K562 (cell line): Measurements from ENCODE around the gene FGF23. TPM values are rescaled to one million over a fixed set of nuclear protein-coding genes. Genes with fewer than 3 reads are reported as not detected.

Source experiments
- ATAC-seq: fragments of 200-7000 bp; cut with Tn5 transposase; 3 replicates; pipeline ENCODE4 v1.9.1; 2020; ENCODE audit warnings: moderate library complexity
- BruUV-seq: library from RNA; stranded (reverse); fragments of 400-500 nt; replicated peaks from 2 replicates; lab custom pipeline; 2021; lab: Mats Ljungman, UMichigan
- CTCF ChIA-PET: fragments of 300-600 bp; formaldehyde crosslinking; extraction: SDS; loops from one replicate; lab custom pipeline; 2021; ENCODE audit warnings: low intra/inter-chr PET ratio; lab: Yijun Ruan, JAX
- POLR2A ChIA-PET: fragments of 300-600, 350-650 bp; sonication (Branson Sonifier 250); formaldehyde crosslinking; extraction: SDS; loops from one replicate; lab custom pipeline; 2021; ENCODE audit warnings: antibody characterized with exemption, inconsistent platforms; lab: Yijun Ruan, JAX
- DNase-seq, 4 experiments: peaks; one replicate each; pipeline versions ENCODE4 v3.0.0 to v3.0.0-alpha.2; 2011 to 2018; ENCODE audit warnings: low spot score in 3 of 4, mixed read lengths in 3 of 4; ENCODE audit errors: extremely low read depth in 1 of 4
- FAIRE-seq: peaks from 2 replicates; lab custom pipeline; 2011; peaks lifted over from hg19 to GRCh38; lab: Jason Lieb, UNC
- H2AFZ ChIP-seq: 2 replicates; pipeline ENCODE4 v1.6.0; 2011; ENCODE audit warnings: low read depth, low read length, control low read depth, inconsistent platforms
- H3K27ac ChIP-seq: fragments of 200-600 bp; 3 replicates; pipeline ENCODE4 v1.8.0; 2011; ENCODE audit warnings: low read depth, mild to moderate bottlenecking, control low read depth, inconsistent platforms, low read length, moderate library complexity, mixed read lengths; ENCODE audit errors: extremely low read depth
- H3K27me3 ChIP-seq, 2 experiments: fragments of 300-600 bp in 1 of 2; 2 replicates in 1 of 2; 3 replicates in 1 of 2; pipeline versions ENCODE4 v1.6.0 to v1.8.0; 2011; ENCODE audit warnings: inconsistent platforms in 2 of 2, low read length in 2 of 2, mild to moderate bottlenecking in 1 of 2, mixed read lengths in 1 of 2, moderate library complexity in 1 of 2; ENCODE audit not compliant: control insufficient read depth in 2 of 2, insufficient read depth in 2 of 2
- H3K36me3 ChIP-seq: fragments of 300-600 bp; 3 replicates; pipeline ENCODE4 v1.8.0; 2011; ENCODE audit warnings: mild to moderate bottlenecking, low read length, inconsistent platforms; ENCODE audit not compliant: control insufficient read depth, insufficient read depth
- H3K4me1 ChIP-seq, 2 experiments: fragments of 200-600 bp in 1 of 2; replicated peaks in 1 of 2; 2 replicates in 1 of 2; 3 replicates in 1 of 2; pipeline versions ENCODE4 v1.5.1 to v1.8.0; 2011; ENCODE audit warnings: inconsistent platforms in 2 of 2, low read length in 2 of 2, mild to moderate bottlenecking in 1 of 2, mixed read lengths in 1 of 2, moderate library complexity in 1 of 2; ENCODE audit not compliant: control insufficient read depth in 2 of 2, insufficient read depth in 2 of 2
- H3K4me2 ChIP-seq: 2 replicates; pipeline ENCODE4 v1.6.1; 2011; ENCODE audit warnings: low read length, control low read depth, inconsistent platforms, mixed read lengths; ENCODE audit not compliant: insufficient read depth
- H3K4me3 ChIP-seq: fragments of 200-600 bp; sonication (generic), shearing (Covaris generic); 2 replicates; pipeline ENCODE4 v1.5.1; 2016; ENCODE audit warnings: control low read depth, inconsistent platforms
- H3K79me2 ChIP-seq: fragments of 200-600 bp; 3 replicates; pipeline ENCODE4 v1.8.0; 2011; ENCODE audit warnings: low read length, inconsistent platforms; ENCODE audit not compliant: control insufficient read depth, insufficient read depth
- H3K9ac ChIP-seq, 2 experiments: 2 replicates each; pipeline versions ENCODE4 v1.6.0 to v1.6.1; 2011; ENCODE audit warnings: low read depth in 2 of 2, low read length in 2 of 2, control low read depth in 1 of 2, inconsistent platforms in 1 of 2, mild to moderate bottlenecking in 1 of 2, mixed read lengths in 1 of 2; ENCODE audit not compliant: insufficient read depth in 1 of 2
- H3K9me1 ChIP-seq: one replicate; pipeline ENCODE4 v1.6.0; 2011; ENCODE audit warnings: inconsistent platforms, mild to moderate bottlenecking, low read length, moderate library complexity; ENCODE audit not compliant: control insufficient read depth, insufficient read depth
- H3K9me3 ChIP-seq: replicated peaks from 2 replicates; pipeline ENCODE4 v1.5.1; 2011; ENCODE audit warnings: low read depth, low read length, inconsistent platforms; ENCODE audit not compliant: control insufficient read depth, insufficient read depth
- H4K20me1 ChIP-seq: replicated peaks from 2 replicates; pipeline ENCODE4 v1.6.1; 2011; ENCODE audit warnings: low read length, inconsistent platforms, mixed read lengths; ENCODE audit not compliant: control insufficient read depth, insufficient read depth
- ELF2 ChIP-seq: fragments of 250-450 bp; sonication (Bioruptor Pico); IDR thresholded peaks from 2 replicates; pipeline ENCODE4 v1.5.0; 2021; ENCODE audit warnings: mild to moderate bottlenecking
- KLF16 ChIP-seq: IDR thresholded peaks from 2 replicates; pipeline ENCODE4 v1.6.1; 2016; ENCODE audit warnings: antibody characterized with exemption
- MEF2A ChIP-seq: IDR thresholded peaks from 2 replicates; pipeline ENCODE4 v1.6.1; 2011; ENCODE audit warnings: low read depth, mild to moderate bottlenecking, low read length, moderate library complexity; ENCODE audit not compliant: control insufficient read depth
- SNRNP70 ChIP-seq: fragments of 200-400 bp; formaldehyde crosslinking; optimal IDR thresholded peaks from 2 replicates; pipeline ENCODE3; 2017; ENCODE audit warnings: low read depth, low read length
- TCF3 ChIP-seq: sonication (generic); formaldehyde crosslinking; IDR thresholded peaks from 2 replicates; pipeline ENCODE4 v1.4.0; 2020; ENCODE audit warnings: mild to moderate bottlenecking, missing genetic modification reagents
- TCF7L2 ChIP-seq: fragments of 150-350 bp; IDR thresholded peaks from 2 replicates; pipeline ENCODE4 v1.6.1; 2016; ENCODE audit warnings: low read depth, mild to moderate bottlenecking, low read length, moderate library complexity
- TRIM28 ChIP-seq: fragments of 450-650 bp; IDR thresholded peaks from 2 replicates; pipeline ENCODE4 v1.6.1; 2017
- ZFX ChIP-seq: sonication (generic); formaldehyde crosslinking; IDR thresholded peaks from 2 replicates; pipeline ENCODE4 v1.8.0; 2022; ENCODE audit warnings: mild to moderate bottlenecking, missing genetic modification reagents, moderate library complexity
- ZNF324 ChIP-seq: fragments of 250-450 bp; sonication (Bioruptor Pico); IDR thresholded peaks from 2 replicates; pipeline ENCODE4 v1.4.0; 2020; ENCODE audit warnings: mild to moderate bottlenecking
- WGBS: fragments of 100-300 bp; shearing (Covaris generic); methylation state at CpG from one replicate; pipeline ENCODE4 v1.1.6; 2016; ENCODE audit warnings: low coverage, mixed read lengths; ENCODE audit not compliant: insufficient coverage; ENCODE audit errors: missing lambda C conversion rate; 5-methylcytosine and 5-hydroxymethylcytosine counted together
- in situ Hi-C: fragments of 300-500 bp; cut with MboI; formaldehyde crosslinking; loops from 4 replicates; pipeline ENCODE4 v1.15.0; 2018; ENCODE audit warnings: inconsistent platforms, mixed read lengths
- intact Hi-C: fragments of 100-400 bp; cut with micrococcal nuclease; formaldehyde crosslinking; loops from 2 replicates; pipeline ENCODE4 v1.14.2; 2022
- polyA plus RNA-seq, 8 experiments: library from polyadenylated mRNA; depleted of rRNA in 4 of 8; stranded (reverse) in 5 of 8; unstranded in 3 of 8; fragments of >200 nt; fragmentation: Nextera tagmentation in 2 of 8; fragmentation: Illumina TruSeq in 1 of 8; extraction: Ambion mirVana in 2 of 8; extraction: Trizol in 1 of 8; gene quantifications; 2 replicates each; pipeline versions ENCODE4 v1.2.1 to v1.2.3, GENCODE V29; 2011 to 2014; ENCODE audit warnings: inconsistent platforms in 1 of 8, missing spikeins in 1 of 8
- total RNA-seq, 7 experiments: library from RNA; depleted of rRNA in 6 of 7; stranded (reverse); fragments of >200 nt in 6 of 7; fragmentation: Illumina TruSeq in 2 of 7; extraction: Trizol in 2 of 7; gene quantifications; 2 replicates each; pipeline versions ENCODE4 v1.2.1 to v1.2.3, GENCODE V29; 2011 to 2021; ENCODE audit warnings: low replicate concordance in 1 of 7
- TF ChIP-seq, protein P1 (sequence below): fragments of 450-650 bp; IDR thresholded peaks from 2 replicates; pipeline ENCODE4 v1.6.1; 2016
- TF ChIP-seq, protein P2 (sequence below), 2 experiments: fragments of 450-650 bp; IDR thresholded peaks; 2 replicates each; pipeline ENCODE4 v1.6.1; 2018; ENCODE audit warnings: mild to moderate bottlenecking in 2 of 2, low read depth in 1 of 2; ENCODE audit not compliant: partially characterized antibody in 2 of 2
- TF ChIP-seq, protein P3 (sequence below): fragments of 450-650 bp; formaldehyde crosslinking; IDR thresholded peaks from 2 replicates; pipeline ENCODE4 v1.4.0; 2020; ENCODE audit warnings: mild to moderate bottlenecking

The FGF23 gene
- total and polyA plus RNA-seq, 9 of the 15 experiments (the other 6 are each of a cell fraction or from before 2014, with no cell fraction given) = 0.38 TPM; not detected in 8

DNA sequence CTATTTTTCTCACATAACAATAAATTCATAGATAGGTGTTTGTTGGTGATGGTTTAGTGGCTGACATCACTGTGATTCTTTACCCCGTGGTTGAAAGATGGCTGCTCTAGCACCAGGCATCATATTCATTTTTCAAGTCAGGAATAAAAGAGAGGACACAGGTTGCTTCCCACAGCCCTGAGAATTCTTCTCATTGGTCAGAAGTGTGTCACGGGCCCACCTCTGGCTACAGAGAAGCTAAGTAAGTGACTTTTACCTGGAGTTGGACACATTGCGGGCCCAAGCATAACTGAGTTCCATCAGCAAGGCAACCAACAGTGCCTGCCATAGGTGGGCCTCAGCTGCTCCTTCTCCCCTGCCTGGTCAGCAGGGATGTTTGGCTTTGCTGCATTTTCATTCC, 27.6 kb upstream of the FGF23 start:
- ATAC-seq (no peak), DNase-seq (no peak)
- CTCF ChIA-PET = no interaction called here
- Histone ChIP-seq H3K4me1 (no peaks in the 10 kb centered on the region), H4K20me1 (no peaks in the 10 kb centered on the region), H3K79me2 (no peaks in the 10 kb centered on the region), H3K27ac (no peak overlapping the region), H3K27me3 (peaks cover 0 to 4% of the 10 kb centered on the region in 2 experiments; a peak in 1 of 5 replicates), H2AFZ (no peak overlapping the region)
- BruUV-seq = no TSS peak
- TF ChIP-seq TCF7L2 = no peak
- no peak for TF ChIP-seq TRIM28
- TF ChIP-seq, protein P1, sequence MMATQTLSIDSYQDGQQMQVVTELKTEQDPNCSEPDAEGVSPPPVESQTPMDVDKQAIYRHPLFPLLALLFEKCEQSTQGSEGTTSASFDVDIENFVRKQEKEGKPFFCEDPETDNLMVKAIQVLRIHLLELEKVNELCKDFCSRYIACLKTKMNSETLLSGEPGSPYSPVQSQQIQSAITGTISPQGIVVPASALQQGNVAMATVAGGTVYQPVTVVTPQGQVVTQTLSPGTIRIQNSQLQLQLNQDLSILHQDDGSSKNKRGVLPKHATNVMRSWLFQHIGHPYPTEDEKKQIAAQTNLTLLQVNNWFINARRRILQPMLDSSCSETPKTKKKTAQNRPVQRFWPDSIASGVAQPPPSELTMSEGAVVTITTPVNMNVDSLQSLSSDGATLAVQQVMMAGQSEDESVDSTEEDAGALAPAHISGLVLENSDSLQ = no peak
- no peak for TF ChIP-seq KLF16
- TF ChIP-seq MEF2A = no peak
- TF ChIP-seq, protein P2, sequence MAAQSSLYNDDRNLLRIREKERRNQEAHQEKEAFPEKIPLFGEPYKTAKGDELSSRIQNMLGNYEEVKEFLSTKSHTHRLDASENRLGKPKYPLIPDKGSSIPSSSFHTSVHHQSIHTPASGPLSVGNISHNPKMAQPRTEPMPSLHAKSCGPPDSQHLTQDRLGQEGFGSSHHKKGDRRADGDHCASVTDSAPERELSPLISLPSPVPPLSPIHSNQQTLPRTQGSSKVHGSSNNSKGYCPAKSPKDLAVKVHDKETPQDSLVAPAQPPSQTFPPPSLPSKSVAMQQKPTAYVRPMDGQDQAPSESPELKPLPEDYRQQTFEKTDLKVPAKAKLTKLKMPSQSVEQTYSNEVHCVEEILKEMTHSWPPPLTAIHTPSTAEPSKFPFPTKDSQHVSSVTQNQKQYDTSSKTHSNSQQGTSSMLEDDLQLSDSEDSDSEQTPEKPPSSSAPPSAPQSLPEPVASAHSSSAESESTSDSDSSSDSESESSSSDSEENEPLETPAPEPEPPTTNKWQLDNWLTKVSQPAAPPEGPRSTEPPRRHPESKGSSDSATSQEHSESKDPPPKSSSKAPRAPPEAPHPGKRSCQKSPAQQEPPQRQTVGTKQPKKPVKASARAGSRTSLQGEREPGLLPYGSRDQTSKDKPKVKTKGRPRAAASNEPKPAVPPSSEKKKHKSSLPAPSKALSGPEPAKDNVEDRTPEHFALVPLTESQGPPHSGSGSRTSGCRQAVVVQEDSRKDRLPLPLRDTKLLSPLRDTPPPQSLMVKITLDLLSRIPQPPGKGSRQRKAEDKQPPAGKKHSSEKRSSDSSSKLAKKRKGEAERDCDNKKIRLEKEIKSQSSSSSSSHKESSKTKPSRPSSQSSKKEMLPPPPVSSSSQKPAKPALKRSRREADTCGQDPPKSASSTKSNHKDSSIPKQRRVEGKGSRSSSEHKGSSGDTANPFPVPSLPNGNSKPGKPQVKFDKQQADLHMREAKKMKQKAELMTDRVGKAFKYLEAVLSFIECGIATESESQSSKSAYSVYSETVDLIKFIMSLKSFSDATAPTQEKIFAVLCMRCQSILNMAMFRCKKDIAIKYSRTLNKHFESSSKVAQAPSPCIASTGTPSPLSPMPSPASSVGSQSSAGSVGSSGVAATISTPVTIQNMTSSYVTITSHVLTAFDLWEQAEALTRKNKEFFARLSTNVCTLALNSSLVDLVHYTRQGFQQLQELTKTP (IDR thresholded peaks at IDR 0.05; ENCODE audit: low read depth in 1 of 2, partially characterized antibody in 2 of 2) = no peak
- no peak for TF ChIP-seq ELF2 (CRISPR knock-in tag)
- no peak for TF ChIP-seq ZFX (CRISPR knock-in tag)
- TF ChIP-seq, protein P3, sequence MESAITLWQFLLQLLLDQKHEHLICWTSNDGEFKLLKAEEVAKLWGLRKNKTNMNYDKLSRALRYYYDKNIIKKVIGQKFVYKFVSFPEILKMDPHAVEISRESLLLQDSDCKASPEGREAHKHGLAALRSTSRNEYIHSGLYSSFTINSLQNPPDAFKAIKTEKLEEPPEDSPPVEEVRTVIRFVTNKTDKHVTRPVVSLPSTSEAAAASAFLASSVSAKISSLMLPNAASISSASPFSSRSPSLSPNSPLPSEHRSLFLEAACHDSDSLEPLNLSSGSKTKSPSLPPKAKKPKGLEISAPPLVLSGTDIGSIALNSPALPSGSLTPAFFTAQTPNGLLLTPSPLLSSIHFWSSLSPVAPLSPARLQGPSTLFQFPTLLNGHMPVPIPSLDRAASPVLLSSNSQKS (CRISPR knock-in tag) = no peak
- no peak for TF ChIP-seq SNRNP70
- no peak for TF ChIP-seq ZNF324 (CRISPR knock-in tag)
- TF ChIP-seq TCF3 (CRISPR knock-in tag) = no peak
- TF ChIP-seq, all 486 proteins: peak for 0
- H3K36me3 ChIP-seq = no peaks in the 10 kb centered on the region
- no peak overlapping the region for H3K4me3 ChIP-seq
- in situ Hi-C loops (no loop called here), intact Hi-C loops (no loop called here)
- no peaks in the 10 kb centered on the region for H3K9me3 ChIP-seq
- POLR2A ChIA-PET = no interaction called here
- H3K9ac ChIP-seq = no peak overlapping the region
- no peak overlapping the region for H3K4me2 ChIP-seq
- no peaks in the 10 kb centered on the region for H3K9me1 ChIP-seq
- no peak for FAIRE-seq
- 4% methylated on average over 3 of the region's 3 CpGs for WGBS
